ENCODE measurements around the gene HBE1. TPM values are rescaled to one million over a fixed set of nuclear protein-coding genes. Genes with fewer than 3 reads are reported as not detected.
"Not testable (repeated sequence)": the region's sequence is repeated elsewhere in the genome, so short reads cannot be mapped to it uniquely, and the experiment has no call there.

Gene HBE1
- polyA plus RNA-seq = under 1 TPM in 2 of 3 donors, not detected in 1; 0.10 to 0.14 TPM

GRCh38 chr11:5269715-5270147, at the start of gene HBE1:
TSS of gene HBE1 (minus strand) at chr11:5269945. CDS start at chr11:5269890, 55 bp downstream.
- no peak within 1 kb of the TSS for H3K27ac ChIP-seq (ENCODE audit: low read depth, low read length)
- WGBS, 3 donors = 56 to 63% (median 59%) methylated on average over 4 of the region's 4 CpGs

- H3K27ac ChIP-seq (ENCODE audit: low read depth, low read length) = no peak overlapping the region
- WGBS, 3 donors = 58 to 72% (median 70%) methylated on average over 5 of the region's 5 CpGs
Measured at GRCh38 chr11:5317292-5317691, 47.5 kb upstream of the HBE1 start.

GRCh38 chr11:5313326-5314023, 43.7 kb upstream of the HBE1 start:
- 77 to 83% (median 82%) methylated on average over 3 of the region's 3 CpGs for WGBS, 3 donors
- not testable (repeated sequence) for H3K27ac ChIP-seq (ENCODE audit: low read depth, low read length)

- 94 to 95% (median 95%) methylated on average over 1 of the region's 1 CpG for WGBS, 3 donors
- no peak overlapping the region for H3K27ac ChIP-seq (ENCODE audit: low read depth, low read length)
Measured at GRCh38 chr11:5310423-5310822, 40.7 kb upstream of the HBE1 start.

- WGBS, 3 donors = 58 to 91% (median 75%) methylated on average over 2 of the region's 2 CpGs
- H3K27ac ChIP-seq (ENCODE audit: low read depth, low read length) = no peak overlapping the region
Measured at GRCh38 chr11:5307256-5308019, 37.7 kb upstream of the HBE1 start.

GRCh38 chr11:5304046-5304445, 34.3 kb upstream of the HBE1 start:
- WGBS, 3 donors = 60 to 92% (median 90%) methylated on average over 1 of the region's 1 CpG
- H3K27ac ChIP-seq (ENCODE audit: low read depth, low read length) = no peak overlapping the region

GRCh38 chr11:5303626-5304025, 33.9 kb upstream of the HBE1 start:
- WGBS, 3 donors = 70 to 80% (median 71%) methylated on average over 5 of the region's 5 CpGs
- no peak overlapping the region for H3K27ac ChIP-seq (ENCODE audit: low read depth, low read length)

GRCh38 chr11:5301846-5302245, 32.1 kb upstream of the HBE1 start, which contains the start of gene OR51B4:
TSS of gene OR51B4 (minus strand) at chr11:5301946. CDS start at chr11:5301946, 0 bp downstream.
- 70 to 90% (median 90%) methylated on average over 2 of the region's 2 CpGs for WGBS, 3 donors
- H3K27ac ChIP-seq (ENCODE audit: low read depth, low read length) = no peak within 1 kb of the TSS

- no peak overlapping the region for H3K27ac ChIP-seq (ENCODE audit: low read depth, low read length)
- WGBS, 3 donors = 53 to 64% (median 61%) methylated on average over 3 of the region's 3 CpGs
Measured at GRCh38 chr11:5300251-5300650, 30.5 kb upstream of the HBE1 start.

GRCh38 chr11:5298451-5298850, 28.7 kb upstream of the HBE1 start:
- 3 to 76% (median 69%) methylated on average over 1 of the region's 1 CpG for WGBS, 3 donors
- no peak overlapping the region for H3K27ac ChIP-seq (ENCODE audit: low read depth, low read length)

GRCh38 chr11:5297721-5298323, 28.1 kb upstream of the HBE1 start:
- H3K27ac ChIP-seq (ENCODE audit: low read depth, low read length) = no peak overlapping the region
- 56 to 68% (median 60%) methylated on average over 4 of the region's 4 CpGs for WGBS, 3 donors

- WGBS, 3 donors = 92 to 94% (median 92%) methylated on average over 29 to 41 of the region's 41 CpGs
- H3K27ac ChIP-seq (ENCODE audit: low read depth, low read length) = not testable (repeated sequence)
Measured at GRCh38 chr11:5294342-5294995, 24.7 kb upstream of the HBE1 start.

GRCh38 chr11:5293028-5293427, 23.3 kb upstream of the HBE1 start:
- WGBS, 3 donors = 85 to 91% (median 89%) methylated on average over 8 of the region's 8 CpGs
- H3K27ac ChIP-seq (ENCODE audit: low read depth, low read length) = no peak overlapping the region

- H3K27ac ChIP-seq (ENCODE audit: low read depth, low read length) = no peak overlapping the region
- 64 to 82% (median 78%) methylated on average over 1 of the region's 1 CpG for WGBS, 3 donors
Measured at GRCh38 chr11:5291207-5291838, 21.6 kb upstream of the HBE1 start.

GRCh38 chr11:5290106-5290505, 20.4 kb upstream of the HBE1 start:
- H3K27ac ChIP-seq (ENCODE audit: low read depth, low read length) = no peak overlapping the region
- WGBS, 3 donors = 89 to 94% (median 92%) methylated on average over 1 of the region's 1 CpG

- no peak overlapping the region for H3K27ac ChIP-seq (ENCODE audit: low read depth, low read length)
Measured at GRCh38 chr11:5289696-5290095, 20.0 kb upstream of the HBE1 start.

- no peak overlapping the region for H3K27ac ChIP-seq (ENCODE audit: low read depth, low read length)
- WGBS, 3 donors = 81 to 87% (median 85%) methylated on average over 6 of the region's 6 CpGs
Measured at GRCh38 chr11:5288906-5289550, 19.3 kb upstream of the HBE1 start.
